A673 (cell line): ENCODE results near the gene SLC10A4.

ENCODE experiments used
- CTCF ChIP-seq: fragments of 300-800, 200-600 bp; sonication (generic); conservative IDR thresholded peaks from 2 replicates; pipeline ENCODE4 v1.5.1; 2017; ENCODE audit warnings: low read depth, mild to moderate bottlenecking, antibody characterized with exemption, low read length, moderate library complexity, mixed read lengths
- EZH2 ChIP-seq: fragments of 200-600 bp; sonication (generic); IDR thresholded peaks from 2 replicates; pipeline ENCODE4 v1.6.1; 2017; ENCODE audit warnings: borderline replicate concordance, low read depth, mild to moderate bottlenecking, mixed read lengths, antibody characterized with exemption, low read length; ENCODE audit not compliant: poor library complexity, severe bottlenecking

GRCh38 chr4:48446642-48447041, 36.5 kb upstream of the SLC10A4 start:
- TF ChIP-seq CTCF (no peak), EZH2 (no peak)
